Activated T-cell treated with anti-CD3 and anti-CD28 coated beads for 1 hour (primary cell): ENCODE data around the gene ZNF664.

Source experiments
- DNase-seq: peaks from one replicate; pipeline ENCODE4 v3.0.0-alpha.2; 2020; ENCODE audit warnings: low read depth

ZNF664 gene

GRCh38 chr12:124010687-124011086 is 37.7 kb downstream of the ZNF664 start:
- no peak for DNase-seq

- no peak for DNase-seq
Measured at GRCh38 chr12:124011435-124012115, 38.6 kb downstream of the ZNF664 start.

GRCh38 chr12:124013073-124013472 is 40.1 kb downstream of the ZNF664 start:
- no peak for DNase-seq

- DNase-seq, result no peak
Measured at GRCh38 chr12:124015494-124016461, 42.8 kb downstream of the ZNF664 start.

- no peak for DNase-seq
Measured at GRCh38 chr12:124017064-124017463, 44.0 kb downstream of the ZNF664 start.

- DNase-seq, result no peak
Measured at GRCh38 chr12:124018539-124018938, 45.5 kb downstream of the ZNF664 start.

GRCh38 chr12:124019115-124019514 is 46.1 kb downstream of the ZNF664 start:
- DNase-seq, result no peak

GRCh38 chr12:124020514-124020949 is 47.5 kb downstream of the ZNF664 start:
- no peak for DNase-seq

- no peak for DNase-seq
Measured at GRCh38 chr12:124021007-124021406, 48.0 kb downstream of the ZNF664 start.

GRCh38 chr12:124022161-124022560 is 49.1 kb downstream of the ZNF664 start:
- no peak for DNase-seq

- DNase-seq, result no peak
Measured at GRCh38 chr12:124024263-124024678, 51.3 kb downstream of the ZNF664 start.

- DNase-seq, result no peak
Measured at GRCh38 chr12:124024776-124025175, 51.8 kb downstream of the ZNF664 start.

- DNase-seq, result no peak
Measured at GRCh38 chr12:124025661-124026060, 52.6 kb downstream of the ZNF664 start.

GRCh38 chr12:124026755-124027745 is 54.0 kb downstream of the ZNF664 start:
- DNase-seq, result no peak

GRCh38 chr12:124027753-124028554 is 54.9 kb downstream of the ZNF664 start:
- DNase-seq, result no peak

- no peak for DNase-seq
Measured at GRCh38 chr12:124028555-124028925, 55.5 kb downstream of the ZNF664 start.

- no peak for DNase-seq
Measured at GRCh38 chr12:124030008-124030407, 57.0 kb downstream of the ZNF664 start.

GRCh38 chr12:124030510-124030909 is 57.5 kb downstream of the ZNF664 start:
- no peak for DNase-seq

GRCh38 chr12:124031058-124031457 is 58.0 kb downstream of the ZNF664 start:
- DNase-seq, result no peak

- DNase-seq, result no peak
Measured at GRCh38 chr12:124032265-124032886, 59.4 kb downstream of the ZNF664 start.

- no peak for DNase-seq
Measured at GRCh38 chr12:124033859-124034258, 60.8 kb downstream of the ZNF664 start.
